ENCODE measurements around the gene SLC27A1. TPM values are rescaled to one million over a fixed set of nuclear protein-coding genes. Genes with fewer than 3 reads are reported as not detected.

Gene SLC27A1
- total and polyA plus RNA-seq, 9 of the 15 experiments (the other 6 are each of a cell fraction or from before 2014, with no cell fraction given): 0.06 to 3.0 (median 1.1) TPM

DNA sequence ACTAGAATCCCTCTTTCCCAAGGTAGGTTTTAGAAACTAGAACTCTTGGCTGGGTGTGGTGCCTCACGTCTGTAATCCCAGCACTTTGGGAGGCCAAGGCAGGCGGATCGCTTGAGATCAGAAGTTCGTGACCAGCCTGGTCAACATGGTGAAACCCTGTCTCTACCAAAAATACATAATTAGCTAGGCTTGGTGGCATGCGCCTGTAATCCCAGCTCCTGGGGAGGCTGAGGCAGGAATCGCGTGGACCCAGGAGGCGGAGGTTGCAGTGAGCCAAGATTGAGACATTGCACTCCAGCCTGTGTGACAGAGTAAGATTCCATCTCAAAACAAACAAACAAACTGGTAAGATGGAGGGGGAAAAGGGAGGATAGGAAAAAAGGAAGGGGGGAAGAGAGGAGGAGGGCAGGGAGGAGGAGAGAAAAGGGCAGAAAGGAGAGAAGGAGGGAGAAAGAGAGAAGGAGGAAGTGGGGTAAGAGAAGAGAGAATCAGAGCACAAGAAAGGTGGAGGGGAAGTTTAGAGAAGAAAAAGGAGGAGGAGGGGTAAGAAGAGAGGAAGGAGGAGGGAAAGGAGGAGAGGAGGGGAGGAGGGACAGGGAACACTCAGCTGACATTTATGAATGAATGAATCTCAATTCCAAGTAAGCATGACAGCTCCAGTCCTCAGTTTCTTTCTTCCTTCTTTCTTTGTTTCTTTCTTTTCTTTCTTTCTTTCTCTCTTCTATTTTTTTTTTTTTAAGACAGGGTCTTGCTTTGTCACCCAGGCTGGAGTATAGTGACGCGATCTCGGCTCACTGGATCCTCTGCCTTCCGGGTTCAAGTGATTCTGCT lies 2.6 kb upstream of the SLC27A1 start (continued):
- TF ChIP-seq, protein P1, sequence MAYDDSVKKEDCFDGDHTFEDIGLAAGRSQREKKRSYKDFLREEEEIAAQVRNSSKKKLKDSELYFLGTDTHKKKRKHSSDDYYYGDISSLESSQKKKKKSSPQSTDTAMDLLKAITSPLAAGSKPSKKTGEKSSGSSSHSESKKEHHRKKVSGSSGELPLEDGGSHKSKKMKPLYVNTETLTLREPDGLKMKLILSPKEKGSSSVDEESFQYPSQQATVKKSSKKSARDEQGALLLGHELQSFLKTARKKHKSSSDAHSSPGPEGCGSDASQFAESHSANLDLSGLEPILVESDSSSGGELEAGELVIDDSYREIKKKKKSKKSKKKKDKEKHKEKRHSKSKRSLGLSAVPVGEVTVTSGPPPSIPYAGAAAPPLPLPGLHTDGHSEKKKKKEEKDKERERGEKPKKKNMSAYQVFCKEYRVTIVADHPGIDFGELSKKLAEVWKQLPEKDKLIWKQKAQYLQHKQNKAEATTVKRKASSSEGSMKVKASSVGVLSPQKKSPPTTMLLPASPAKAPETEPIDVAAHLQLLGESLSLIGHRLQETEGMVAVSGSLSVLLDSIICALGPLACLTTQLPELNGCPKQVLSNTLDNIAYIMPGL (CRISPR knock-in tag; IDR thresholded peaks at IDR 0.05): no peak
- TF ChIP-seq CTBP1 (IDR thresholded peaks at IDR 0.05; ENCODE audit: borderline replicate concordance): 0 out of 2 replicates have a peak, but pooled peaks have one; percentile 11
- peak; percentile 92; the same call in 1 of the 2 replicates for TF ChIP-seq MTA1 (IDR thresholded peaks at IDR 0.05; ENCODE audit: borderline replicate concordance)
- TF ChIP-seq LEF1 (IDR thresholded peaks at IDR 0.05): 0 out of 2 replicates have a peak, but pooled peaks have one; percentile 27
- TF ChIP-seq E2F1 (CRISPR knock-in tag; IDR thresholded peaks at IDR 0.05): no peak
- TF ChIP-seq HDAC2 (IDR thresholded peaks at IDR 0.05): no peak
- TF ChIP-seq YBX1 (IDR thresholded peaks at IDR 0.05): no peak
- TF ChIP-seq, protein P2, sequence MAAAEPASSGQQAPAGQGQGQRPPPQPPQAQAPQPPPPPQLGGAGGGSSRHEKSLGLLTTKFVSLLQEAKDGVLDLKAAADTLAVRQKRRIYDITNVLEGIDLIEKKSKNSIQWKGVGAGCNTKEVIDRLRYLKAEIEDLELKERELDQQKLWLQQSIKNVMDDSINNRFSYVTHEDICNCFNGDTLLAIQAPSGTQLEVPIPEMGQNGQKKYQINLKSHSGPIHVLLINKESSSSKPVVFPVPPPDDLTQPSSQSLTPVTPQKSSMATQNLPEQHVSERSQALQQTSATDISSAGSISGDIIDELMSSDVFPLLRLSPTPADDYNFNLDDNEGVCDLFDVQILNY (CRISPR knock-in tag; IDR thresholded peaks at IDR 0.05): no peak
- TF ChIP-seq LARP7 (IDR thresholded peaks at IDR 0.05): 0 out of 2 replicates have a peak, but pooled peaks have one; percentile 53
